GM12891 (cell line): ENCODE results near the gene ZDHHC15. TPM values are rescaled to one million over a fixed set of nuclear protein-coding genes. Genes with fewer than 3 reads are reported as not detected.
"Not testable (repeated sequence)": the region's sequence is repeated elsewhere in the genome, so short reads cannot be mapped to it uniquely, and the experiment has no call there.

Source experiments
- DNase-seq: peaks from one replicate; pipeline ENCODE4 v3.0.0; 2011; ENCODE audit warnings: low spot score; ENCODE audit not compliant: insufficient read length
- FAIRE-seq: peaks from 2 replicates; lab custom pipeline; 2011; peaks lifted over from hg19 to GRCh38; lab: Jason Lieb, UNC
- PAX5 ChIP-seq: IDR thresholded peaks from 2 replicates; pipeline ENCODE4 v1.6.1; 2011; ENCODE audit warnings: low read length, moderate library complexity, mild to moderate bottlenecking; ENCODE audit not compliant: insufficient read depth, severe bottlenecking
- POLR2A ChIP-seq: IDR thresholded peaks from 2 replicates; pipeline ENCODE4 v1.6.1; 2011; ENCODE audit warnings: low read depth, low read length, control low read depth
- POLR2AphosphoS5 ChIP-seq: IDR thresholded peaks from 2 replicates; pipeline ENCODE4 v1.6.1; 2011; ENCODE audit warnings: low read depth, low read length, control low read depth
- POU2F2 ChIP-seq: IDR thresholded peaks from 2 replicates; pipeline ENCODE4 v1.6.1; 2011; ENCODE audit warnings: low read depth, mild to moderate bottlenecking, control low read depth, low read length, moderate library complexity
- SPI1 ChIP-seq: IDR thresholded peaks from 2 replicates; pipeline ENCODE4 v1.6.1; 2011; ENCODE audit warnings: low read depth, low read length, control low read depth
- TAF1 ChIP-seq: IDR thresholded peaks from 2 replicates; pipeline ENCODE4 v1.6.1; 2011; ENCODE audit warnings: low read depth, low read length, control low read depth
- polyA plus RNA-seq: library from polyadenylated mRNA; unstranded; fragments of >200 nt; gene quantifications from one replicate; pipeline ENCODE4 v1.2.1, GENCODE V29; 2012; ENCODE audit warnings: low read depth, missing spikeins, inconsistent platforms; ENCODE audit not compliant: missing spikeins

ZDHHC15 gene, protein sequence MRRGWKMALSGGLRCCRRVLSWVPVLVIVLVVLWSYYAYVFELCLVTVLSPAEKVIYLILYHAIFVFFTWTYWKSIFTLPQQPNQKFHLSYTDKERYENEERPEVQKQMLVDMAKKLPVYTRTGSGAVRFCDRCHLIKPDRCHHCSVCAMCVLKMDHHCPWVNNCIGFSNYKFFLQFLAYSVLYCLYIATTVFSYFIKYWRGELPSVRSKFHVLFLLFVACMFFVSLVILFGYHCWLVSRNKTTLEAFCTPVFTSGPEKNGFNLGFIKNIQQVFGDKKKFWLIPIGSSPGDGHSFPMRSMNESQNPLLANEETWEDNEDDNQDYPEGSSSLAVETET
- not detected for polyA plus RNA-seq

GRCh38 chrX:75522565-75523431 lies at the start of gene ZDHHC15:
Gene ZDHHC15, minus strand, starts transcription at chrX:75523037. Its CDS starts 13 bp downstream, at chrX:75523024.
- no peak for TF ChIP-seq POU2F2
- no peak for TF ChIP-seq TAF1
- TF ChIP-seq POLR2A: no peak
- no peak for TF ChIP-seq PAX5
- no peak for TF ChIP-seq POLR2AphosphoS5
- FAIRE-seq (no peak), DNase-seq (no peak)

DNA sequence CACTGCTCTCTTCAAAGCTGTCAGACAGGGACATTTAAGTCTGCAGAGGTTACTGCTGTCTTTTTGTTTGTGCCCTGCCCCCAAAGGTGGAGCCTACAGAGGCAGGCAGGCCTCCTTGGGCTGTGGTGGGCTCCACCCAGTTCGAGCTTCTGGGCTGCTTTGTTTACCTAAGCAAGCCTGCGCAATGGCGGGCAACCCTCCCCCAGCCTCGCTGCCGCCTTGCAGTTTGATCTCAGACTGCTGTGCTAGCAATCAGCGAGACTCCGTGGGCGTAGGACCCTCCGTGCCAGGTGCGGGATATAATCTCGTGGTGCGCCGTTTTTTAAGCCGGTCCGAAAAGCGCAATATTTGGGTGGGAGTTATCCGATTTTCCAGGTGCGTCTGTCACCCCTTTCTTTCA lies 37.7 kb upstream of the ZDHHC15 start:
- not testable (repeated sequence) for FAIRE-seq, DNase-seq

DNA sequence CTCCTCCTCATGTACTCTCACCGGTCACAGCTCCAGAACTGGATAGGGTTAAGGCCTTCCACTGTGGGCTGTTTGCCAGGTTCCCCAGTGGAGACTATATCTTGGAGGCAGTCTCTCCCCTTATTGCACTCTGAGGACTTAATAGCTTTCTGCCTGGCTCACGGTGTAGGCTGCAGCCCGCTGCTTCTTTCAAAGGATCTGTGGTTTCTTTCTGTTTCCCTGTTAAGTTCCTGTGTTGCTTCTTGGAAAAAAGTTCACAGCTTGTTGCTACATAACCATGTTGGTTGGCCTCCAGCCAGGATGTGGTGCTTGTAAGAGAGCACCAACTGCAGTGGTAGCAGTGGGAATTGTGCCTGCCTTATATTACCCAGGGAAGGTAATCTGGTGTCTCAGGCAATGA lies 24.9 kb upstream of the ZDHHC15 start:
- FAIRE-seq: no peak
- TF ChIP-seq TAF1 (no peak), SPI1 (no peak), POU2F2 (no peak), POLR2AphosphoS5 (no peak), PAX5 (no peak), POLR2A (no peak)
- DNase-seq: no peak

- no peak for DNase-seq
- TF ChIP-seq POU2F2 (no peak), PAX5 (no peak), POLR2A (no peak), SPI1 (no peak), POLR2AphosphoS5 (no peak), TAF1 (no peak)
- FAIRE-seq: no peak
These were observed 24.1 kb upstream of the ZDHHC15 start for GRCh38 chrX:75546724-75547511.

- TF ChIP-seq TAF1 (no peak), POU2F2 (no peak), POLR2AphosphoS5 (no peak), POLR2A (no peak), SPI1 (no peak), PAX5 (no peak)
- FAIRE-seq (no peak), DNase-seq (no peak)
These were observed 21.9 kb upstream of the ZDHHC15 start for GRCh38 chrX:75544786-75545185.

GRCh38 chrX:75483933-75484332 lies 38.9 kb downstream of the ZDHHC15 start:
- no peak for DNase-seq
- TF ChIP-seq POLR2A (no peak), PAX5 (no peak), POLR2AphosphoS5 (no peak), SPI1 (no peak), TAF1 (no peak), POU2F2 (no peak)
- no peak for FAIRE-seq

GRCh38 chrX:75461780-75462179 lies 61.1 kb downstream of the ZDHHC15 start:
- not testable (repeated sequence) for FAIRE-seq, DNase-seq

- DNase-seq (no peak), FAIRE-seq (no peak)
- TF ChIP-seq POLR2AphosphoS5 (no peak), TAF1 (no peak), POLR2A (no peak), PAX5 (no peak), SPI1 (no peak), POU2F2 (no peak)
These were observed 101.1 kb downstream of the ZDHHC15 start for GRCh38 chrX:75421688-75422230.

DNA sequence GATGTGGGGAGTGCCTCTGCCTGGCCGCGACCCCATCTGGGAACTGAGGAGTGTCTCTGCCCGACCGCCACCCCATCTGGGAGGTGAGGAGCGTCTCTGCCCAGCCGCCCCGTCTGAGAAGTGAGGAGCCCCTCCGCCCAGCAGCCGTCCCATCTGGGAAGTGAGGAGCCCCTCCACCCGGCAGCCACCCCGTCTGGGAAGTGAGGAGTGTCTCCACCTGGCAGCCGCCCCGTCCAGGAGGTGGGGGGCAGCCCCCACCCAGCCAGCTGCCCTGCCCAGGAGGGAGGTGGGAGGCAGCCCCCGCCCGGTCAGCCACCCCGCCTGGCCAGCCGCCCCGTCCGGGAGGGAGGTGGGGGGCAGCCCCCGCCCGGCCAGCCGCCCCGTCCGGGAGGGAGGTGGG lies 115.7 kb downstream of the ZDHHC15 start:
- FAIRE-seq, DNase-seq: not testable (repeated sequence)
